WTC11 (cell line): ENCODE results near the gene FYN. TPM values are rescaled to one million over a fixed set of nuclear protein-coding genes. Genes with fewer than 3 reads are reported as not detected.

Experiments used
- ATAC-seq: fragments of 200-7000 bp; cut with Tn5 transposase; 2 replicates; pipeline ENCODE4 v1.10.0; 2021; ENCODE audit warnings: mild to moderate bottlenecking, moderate library complexity
- CTCF ChIA-PET: fragments of 300-600 bp; sonication (Branson Sonifier 250); formaldehyde crosslinking; loops from one replicate; lab custom pipeline; 2021; ENCODE audit warnings: antibody characterized with exemption; lab: Charles Lee
- POLR2A ChIA-PET: fragments of 350-600 bp; sonication (Branson Sonifier 250); formaldehyde crosslinking; loops from one replicate; lab custom pipeline; 2021; ENCODE audit warnings: antibody characterized with exemption; lab: Charles Lee
- DNase-seq: peaks from one replicate; pipeline ENCODE4 v3.0.0; 2021; ENCODE audit warnings: low spot score
- H3K27ac Mint-ChIP-seq: 2 replicates; pipeline ENCODE4 v1.8.0; 2021; ENCODE audit warnings: mixed read lengths
- H3K27me3 Mint-ChIP-seq: 2 replicates; pipeline ENCODE4 v1.8.0; 2021; ENCODE audit warnings: low read depth, mild to moderate bottlenecking, moderate library complexity, mixed read lengths
- H3K36me3 Mint-ChIP-seq: 2 replicates; pipeline ENCODE4 v1.8.0; 2021; ENCODE audit warnings: mixed read lengths
- H3K4me1 Mint-ChIP-seq: 2 replicates; pipeline ENCODE4 v1.8.0; 2022; ENCODE audit warnings: mixed read lengths
- H3K4me3 Mint-ChIP-seq: 2 replicates; pipeline ENCODE4 v1.8.0; 2021; ENCODE audit warnings: mild to moderate bottlenecking, moderate library complexity, mixed read lengths
- H3K9me3 Mint-ChIP-seq: 2 replicates; pipeline ENCODE4 v1.8.0; 2021; ENCODE audit warnings: mixed read lengths
- CREB1 ChIP-seq: sonication (generic); formaldehyde crosslinking; IDR thresholded peaks from 2 replicates; pipeline ENCODE4 v1.8.0; 2023; ENCODE audit warnings: mild to moderate bottlenecking, missing genetic modification reagents
- CREM ChIP-seq: sonication (generic); formaldehyde crosslinking; IDR thresholded peaks from 2 replicates; pipeline ENCODE4 v1.8.1; 2022; ENCODE audit warnings: mild to moderate bottlenecking, missing genetic modification reagents, moderate library complexity
- E2F4 ChIP-seq: sonication (generic); formaldehyde crosslinking; IDR thresholded peaks from 2 replicates; pipeline ENCODE4 v1.8.1; 2022; ENCODE audit warnings: low read depth, mild to moderate bottlenecking, moderate library complexity, missing genetic modification reagents, borderline replicate concordance
- E2F5 ChIP-seq: sonication (generic); formaldehyde crosslinking; IDR thresholded peaks from 2 replicates; pipeline ENCODE4 v1.8.1; 2022; ENCODE audit warnings: mild to moderate bottlenecking, moderate library complexity, missing genetic modification reagents
- EMX1 ChIP-seq: fragments of 250-450 bp; sonication (Bioruptor Pico); IDR thresholded peaks from 2 replicates; pipeline ENCODE4 v1.8.0; 2021; ENCODE audit warnings: mild to moderate bottlenecking
- GTF2I ChIP-seq: fragments of 250-450 bp; sonication (Bioruptor Pico); conservative IDR thresholded peaks from 2 replicates; pipeline ENCODE4 v1.4.0; 2021; ENCODE audit warnings: mild to moderate bottlenecking
- HMGA2 ChIP-seq: fragments of 250-450 bp; sonication (Bioruptor Pico); IDR thresholded peaks from 2 replicates; pipeline ENCODE4 v1.4.0; 2021; ENCODE audit warnings: mild to moderate bottlenecking, moderate library complexity
- HMGXB4 ChIP-seq: sonication (generic); formaldehyde crosslinking; IDR thresholded peaks from 2 replicates; pipeline ENCODE4 v1.8.1; 2023; ENCODE audit warnings: mild to moderate bottlenecking, moderate library complexity, missing genetic modification reagents
- IRF2 ChIP-seq: sonication (generic); formaldehyde crosslinking; IDR thresholded peaks from 2 replicates; pipeline ENCODE4 v1.8.0; 2022; ENCODE audit warnings: low read depth, missing genetic modification reagents, borderline replicate concordance
- JAZF1 ChIP-seq: fragments of 250-450 bp; sonication (Bioruptor Pico); IDR thresholded peaks from 2 replicates; pipeline ENCODE4 v1.9.0; 2021; ENCODE audit warnings: moderate library complexity, mild to moderate bottlenecking, inconsistent platforms
- JUN ChIP-seq: sonication (generic); formaldehyde crosslinking; IDR thresholded peaks from 2 replicates; pipeline ENCODE4 v1.8.0; 2023; ENCODE audit warnings: mild to moderate bottlenecking, missing genetic modification reagents
- KAT7 ChIP-seq: sonication (generic); formaldehyde crosslinking; IDR thresholded peaks from 2 replicates; pipeline ENCODE4 v1.8.1; 2023; ENCODE audit warnings: missing genetic modification reagents, mild to moderate bottlenecking, borderline replicate concordance
- NFYB ChIP-seq: sonication (generic); formaldehyde crosslinking; conservative IDR thresholded peaks from 2 replicates; pipeline ENCODE4 v1.8.0; 2022; ENCODE audit warnings: low read depth, missing genetic modification reagents
- PRRX2 ChIP-seq: fragments of 250-450 bp; sonication (Bioruptor Pico); IDR thresholded peaks from 2 replicates; pipeline ENCODE4 v1.8.0; 2021; ENCODE audit warnings: mild to moderate bottlenecking
- RELA ChIP-seq: sonication (generic); formaldehyde crosslinking; IDR thresholded peaks from 2 replicates; pipeline ENCODE4 v1.8.1; 2022; ENCODE audit warnings: missing genetic modification reagents, mild to moderate bottlenecking, borderline replicate concordance
- SP1 ChIP-seq: sonication (generic); formaldehyde crosslinking; conservative IDR thresholded peaks from 2 replicates; pipeline ENCODE4 v1.8.1; 2022; ENCODE audit warnings: missing genetic modification reagents
- TEAD1 ChIP-seq: sonication (generic); formaldehyde crosslinking; IDR thresholded peaks from 2 replicates; pipeline ENCODE4 v1.8.0; 2022; ENCODE audit warnings: mild to moderate bottlenecking, missing genetic modification reagents
- ZNF263 ChIP-seq: sonication (generic); formaldehyde crosslinking; IDR thresholded peaks from 2 replicates; pipeline ENCODE4 v1.8.1; 2022; ENCODE audit warnings: low read depth, mild to moderate bottlenecking, moderate library complexity, missing genetic modification reagents
- ZNF416 ChIP-seq: fragments of 250-450 bp; sonication (Bioruptor Pico); IDR thresholded peaks from 2 replicates; pipeline ENCODE4 v1.9.0; 2021; ENCODE audit warnings: mild to moderate bottlenecking, inconsistent platforms
- ZNF423 ChIP-seq: fragments of 250-450 bp; sonication (Bioruptor Pico); IDR thresholded peaks from 2 replicates; pipeline ENCODE4 v2.1.2; 2022; ENCODE audit warnings: mild to moderate bottlenecking, moderate library complexity
- ZNF512 ChIP-seq: sonication (generic); formaldehyde crosslinking; IDR thresholded peaks from 2 replicates; pipeline ENCODE4 v1.8.1; 2022; ENCODE audit warnings: missing genetic modification reagents, borderline replicate concordance
- total RNA-seq: library from RNA; stranded (reverse); gene quantifications from 3 replicates; pipeline ENCODE4 v1.2.3, GENCODE V29; 2021

The FYN gene
- total RNA-seq, 1 experiment from 2014 or later: 63.9 TPM

- H3K27ac Mint-ChIP-seq: peak overlapping the region; percentile 3; the same call in 1 of the 2 replicates
- no peaks in the 10 kb centered on the region for H3K36me3 Mint-ChIP-seq
- TF ChIP-seq SP1 (CRISPR knock-in tag) (0 out of 2 replicates have a peak, but pooled peaks have one; percentile 28), IRF2 (CRISPR knock-in tag) (no peak), ZNF423 (CRISPR knock-in tag) (peak; percentile 94), TEAD1 (peak; percentile 83; the same call in 1 of the 2 replicates)
- TF ChIP-seq, all 79 proteins: peak for 3
- DNase-seq (peak; percentile 56), ATAC-seq (peak; percentile 77)
- Mint-ChIP-seq H3K9me3 (no peaks in the 10 kb centered on the region), H3K4me1 (peaks cover 45% of the 10 kb centered on the region), H3K4me3 (no peak overlapping the region), H3K27me3 (no peaks in the 10 kb centered on the region; the same call in 1 of the 2 replicates)
- ChIA-PET CTCF (interaction anchor here (0.6 to 1.9 kb wide), 4 partner anchors 22 to 135 kb away, joined by 3 to 8 read pairs (median 4); no protein-coding TSS in a partner anchor), POLR2A (no interaction called here)
Observed at GRCh38 chr6:111844921-111845320, 28.3 kb downstream of the FYN start.

GRCh38 chr6:111844376-111844775, 28.9 kb downstream of the FYN start:
- POLR2A ChIA-PET: no interaction called here
- H3K4me3 Mint-ChIP-seq: no peak overlapping the region
- H3K9me3 Mint-ChIP-seq: no peaks in the 10 kb centered on the region
- DNase-seq: no peak
- ATAC-seq: no peak
- TF ChIP-seq ZNF416 (CRISPR knock-in tag) (no peak), ZNF512 (CRISPR knock-in tag) (no peak), RELA (CRISPR knock-in tag) (no peak), IRF2 (CRISPR knock-in tag) (no peak), EMX1 (CRISPR knock-in tag) (no peak)
- H3K27me3 Mint-ChIP-seq: no peaks in the 10 kb centered on the region; the same call in 1 of the 2 replicates
- CTCF ChIA-PET: interaction anchor here (1.2 kb wide), 1 partner anchor 134 kb away, joined by 4 read pairs; no protein-coding TSS in a partner anchor
- no peaks in the 10 kb centered on the region for H3K36me3 Mint-ChIP-seq
- H3K4me1 Mint-ChIP-seq: peaks cover 45% of the 10 kb centered on the region
- H3K27ac Mint-ChIP-seq: peak overlapping the region; percentile 3; the same call in 1 of the 2 replicates

GRCh38 chr6:111843347-111844147, 29.7 kb downstream of the FYN start:
- Mint-ChIP-seq H3K9me3 (no peaks in the 10 kb centered on the region), H3K27me3 (no peaks in the 10 kb centered on the region; the same call in 1 of the 2 replicates), H3K27ac (no peak overlapping the region), H3K4me1 (peaks cover 40% of the 10 kb centered on the region), H3K4me3 (no peak overlapping the region), H3K36me3 (no peaks in the 10 kb centered on the region)
- no peak for TF ChIP-seq HMGXB4 (CRISPR knock-in tag)
- TF ChIP-seq JUN (CRISPR knock-in tag): no peak
- TF ChIP-seq PRRX2 (CRISPR knock-in tag): no peak
- no peak for TF ChIP-seq CREM (CRISPR knock-in tag)
- no peak for TF ChIP-seq E2F4
- no peak for TF ChIP-seq CREB1 (CRISPR knock-in tag)
- TF ChIP-seq ZNF423 (CRISPR knock-in tag): no peak
- no peak for TF ChIP-seq GTF2I (CRISPR knock-in tag)
- TF ChIP-seq ZNF263: no peak
- TF ChIP-seq NFYB (CRISPR knock-in tag): no peak
- TF ChIP-seq JAZF1 (CRISPR knock-in tag): no peak
- no peak for TF ChIP-seq KAT7 (CRISPR knock-in tag)
- TF ChIP-seq E2F5 (CRISPR knock-in tag): no peak
- TF ChIP-seq HMGA2 (CRISPR knock-in tag): no peak
- POLR2A ChIA-PET: no interaction called here
- no peak for ATAC-seq
- no peak for DNase-seq
- CTCF ChIA-PET: interaction anchor here (1.2 kb wide), 1 partner anchor 134 kb away, joined by 4 read pairs; no protein-coding TSS in a partner anchor
